Hippocampal formation (tissue), 2 donors: ENCODE measurements around the gene MAD1L1.
"Not testable (repeated sequence)": the region's sequence is repeated elsewhere in the genome, so short reads cannot be mapped to it uniquely, and the experiment has no call there.

Experiments used
- DNase-seq, 2 donors: peaks; one replicate each; lab custom pipeline; 2025; lab: John Stamatoyannopoulos, UW

Gene MAD1L1

DNA sequence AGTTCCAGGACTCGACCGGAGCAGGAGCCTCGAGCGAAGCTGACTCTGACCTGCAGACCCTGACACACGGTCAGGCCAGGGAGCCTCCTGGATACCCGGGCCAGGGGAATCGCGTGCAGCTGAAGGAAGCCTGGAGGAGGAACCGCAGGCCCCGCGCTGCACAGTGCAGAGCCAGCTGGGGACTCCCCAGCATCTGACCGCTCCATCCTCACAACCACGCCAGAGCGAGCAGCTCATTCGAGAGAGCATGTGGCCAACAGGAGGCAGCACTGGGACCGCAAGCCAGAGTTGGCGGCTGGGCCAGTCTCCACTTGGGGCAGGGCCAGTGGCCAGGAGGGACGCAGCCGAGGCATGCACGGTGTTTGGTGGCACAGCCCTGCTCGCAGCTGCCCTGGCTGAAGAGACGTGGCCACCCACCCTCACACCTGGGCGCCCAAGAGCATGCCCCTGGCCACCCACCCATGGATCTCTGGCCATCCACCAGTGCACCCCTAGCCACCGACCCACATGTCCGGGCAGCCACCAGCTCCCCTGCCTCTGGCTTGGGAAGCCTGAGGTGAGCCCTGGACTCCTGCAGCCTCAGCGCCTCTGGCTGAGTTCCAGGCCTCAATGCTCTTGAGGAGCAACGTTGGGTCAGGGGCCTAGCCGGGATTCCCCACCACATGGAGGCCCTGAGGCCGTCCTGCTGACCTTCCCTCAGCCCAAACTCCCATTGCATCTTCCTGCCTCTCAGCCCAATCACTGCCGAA lies 348.7 kb downstream of the MAD1L1 start:
- DNase-seq, result no peak

DNA sequence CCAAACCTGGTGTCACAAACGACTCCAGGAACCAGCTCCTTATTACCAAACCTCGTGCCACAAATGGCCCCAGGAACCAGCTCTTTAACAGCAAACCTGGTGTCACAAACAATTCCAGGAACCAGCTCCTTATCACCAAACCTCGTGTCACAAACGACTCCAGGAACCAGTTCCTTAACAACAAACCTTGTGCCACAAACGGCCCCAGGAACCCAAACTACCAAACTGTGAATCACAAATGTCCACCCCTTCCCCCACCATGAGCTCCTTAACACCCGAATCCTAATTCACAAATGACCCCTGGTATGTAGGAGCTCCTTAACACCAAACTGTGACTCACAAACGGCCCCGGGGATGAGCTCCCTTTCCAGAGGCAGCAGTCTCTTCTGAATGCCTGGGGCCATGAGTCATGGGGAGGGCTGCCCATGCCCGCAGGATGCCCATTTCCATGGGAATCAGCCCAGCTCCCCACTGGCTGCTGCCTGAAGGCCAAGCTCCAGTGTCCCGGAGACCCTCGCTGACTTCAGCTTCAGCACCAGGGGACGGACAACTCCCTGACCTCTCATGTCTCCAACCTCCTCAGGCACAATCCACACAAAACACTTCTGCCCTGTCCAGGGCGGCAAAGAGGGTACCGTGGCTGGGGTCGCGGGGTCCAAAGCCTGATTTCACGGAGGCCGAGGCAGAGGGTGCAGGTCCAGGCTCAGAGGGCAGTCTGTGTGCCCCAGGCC lies 349.5 kb downstream of the MAD1L1 start:
- DNase-seq, result no peak

DNA sequence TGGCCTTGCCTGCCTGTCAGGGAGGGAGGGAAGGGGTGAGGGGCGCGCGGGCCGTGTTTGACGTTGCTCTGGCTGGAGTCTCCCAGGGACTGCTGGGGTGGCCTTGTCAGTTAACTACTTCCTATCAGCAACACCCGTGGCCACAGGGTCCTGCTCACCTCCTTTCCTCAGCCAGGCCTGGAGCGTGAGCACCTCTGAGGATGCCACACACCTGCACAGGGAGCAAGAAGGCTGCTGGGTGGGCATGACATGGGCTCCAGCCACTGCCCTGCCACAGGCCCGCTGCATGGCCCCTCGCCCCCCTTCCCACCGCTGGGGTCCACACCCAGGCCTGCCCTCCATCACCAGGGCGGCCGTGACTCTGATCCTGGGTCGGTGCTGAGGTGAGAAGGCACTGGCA lies 350.3 kb downstream of the MAD1L1 start:
- no peak for DNase-seq

DNA sequence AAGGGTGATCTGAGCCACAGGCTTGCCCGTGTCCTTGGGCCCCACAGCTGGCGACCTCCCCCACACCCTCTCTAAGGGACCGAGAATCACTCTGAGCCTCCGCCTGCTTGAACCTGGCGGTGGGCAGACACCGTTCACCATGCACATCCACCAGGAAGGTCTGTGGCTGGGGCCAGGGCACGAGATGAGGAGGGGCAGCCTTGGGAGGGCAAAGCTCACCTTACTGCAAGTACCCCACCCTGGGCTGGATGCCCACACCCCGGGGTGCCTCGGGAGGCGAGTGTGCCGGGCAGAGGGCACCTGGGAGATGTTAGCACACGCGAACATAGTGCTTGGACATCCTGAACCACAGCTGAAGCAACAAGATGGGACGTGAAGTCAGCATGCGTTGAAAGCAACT lies 350.8 kb downstream of the MAD1L1 start:
- no peak for DNase-seq

DNA sequence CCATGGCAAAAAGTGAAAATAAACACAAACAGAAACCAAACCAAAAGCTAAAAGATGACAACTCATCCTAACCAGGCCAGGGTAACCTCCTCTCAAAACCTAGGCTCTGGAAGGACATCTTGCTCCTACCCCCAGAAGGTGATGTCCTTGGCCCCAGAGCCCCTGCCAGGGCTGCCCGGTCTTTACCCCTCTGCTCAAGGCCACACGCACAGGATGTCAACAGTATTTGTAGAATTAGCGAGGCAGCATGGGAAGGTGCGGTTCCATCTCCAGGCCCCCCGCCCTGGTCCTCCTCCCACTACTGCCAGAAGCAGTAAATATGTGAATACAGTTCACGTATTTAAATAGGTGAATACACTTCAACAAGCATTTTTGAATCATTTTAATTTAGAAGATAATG lies 356.1 kb downstream of the MAD1L1 start:
- not testable (repeated sequence) for DNase-seq

DNA sequence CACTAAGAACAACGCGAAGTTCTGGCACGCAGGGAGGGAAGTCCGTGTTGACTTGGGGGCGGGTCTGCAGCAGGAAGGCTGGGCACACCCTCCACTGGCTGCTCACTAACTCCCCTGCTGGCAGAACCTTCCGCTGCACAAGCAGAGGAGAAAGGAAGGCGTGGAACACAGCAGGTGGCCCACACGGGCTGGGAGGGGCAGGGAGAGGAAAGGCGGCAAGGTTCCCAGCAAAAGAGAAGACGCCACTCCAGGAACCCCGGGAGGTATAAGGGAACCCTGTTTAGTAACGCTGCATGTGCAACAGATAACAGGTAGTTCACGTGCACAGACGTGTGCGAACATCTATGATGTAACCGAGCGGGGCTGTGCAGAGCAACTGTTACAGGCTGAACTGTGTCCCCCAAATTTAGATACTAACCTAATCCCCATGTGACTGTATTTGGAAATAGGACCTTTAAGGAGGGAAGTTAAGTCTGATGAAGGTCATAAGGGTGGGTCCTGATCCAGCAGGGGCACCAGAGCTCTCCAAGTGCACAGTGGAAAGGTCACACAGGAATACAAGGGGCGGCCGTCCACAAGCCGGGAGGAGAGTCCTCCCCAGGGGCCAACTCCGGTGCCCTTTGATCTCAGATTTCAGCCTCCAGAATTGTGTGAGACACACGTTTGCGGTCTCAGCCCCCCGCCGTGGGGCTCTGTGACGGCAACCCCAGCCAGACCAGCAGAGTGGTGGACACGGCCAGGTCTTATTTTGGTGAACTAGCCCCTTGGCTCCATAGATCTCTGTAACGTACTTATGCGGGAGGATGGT lies 357.1 kb downstream of the MAD1L1 start:
- not testable (repeated sequence) for DNase-seq

DNA sequence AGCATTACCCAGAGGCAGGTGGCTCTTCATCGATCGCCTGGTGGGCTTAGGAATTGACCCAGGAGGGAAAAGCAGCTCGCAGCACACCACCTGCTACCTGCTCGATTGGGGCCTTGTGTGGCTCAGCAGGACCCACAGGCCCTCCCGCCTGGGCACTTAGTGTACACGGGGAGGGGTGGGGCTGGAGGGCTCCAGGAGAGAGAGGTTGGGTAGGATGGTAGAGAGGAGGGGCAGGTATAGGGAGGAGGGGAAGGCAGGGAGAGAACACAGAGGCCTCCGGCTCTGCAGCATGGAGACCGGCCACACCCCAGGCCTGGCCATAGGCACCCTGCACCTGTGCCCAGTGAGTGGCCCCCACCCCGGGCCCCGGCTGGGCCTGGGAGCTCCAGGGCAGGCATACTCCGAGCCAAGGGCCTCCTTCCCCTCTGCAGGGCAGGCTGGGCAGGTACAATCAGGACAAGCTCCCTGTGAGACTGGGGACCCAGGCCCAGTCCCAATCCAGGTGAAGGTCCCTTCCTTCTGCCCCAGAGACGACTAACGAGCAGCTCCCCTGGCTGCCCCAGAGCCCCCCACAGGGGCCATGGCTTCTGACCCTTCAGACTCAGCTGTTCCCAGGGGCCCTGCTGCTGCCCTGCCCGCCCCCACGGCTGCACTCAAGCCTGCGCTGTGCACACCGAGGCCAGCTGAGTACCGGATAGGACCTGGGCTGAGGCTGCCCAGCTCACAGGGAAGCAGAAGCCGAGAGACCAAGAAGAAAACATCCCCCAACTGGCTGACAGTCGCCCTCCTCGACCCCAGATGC lies 358.0 kb downstream of the MAD1L1 start:
- DNase-seq, result not testable (repeated sequence)

DNA sequence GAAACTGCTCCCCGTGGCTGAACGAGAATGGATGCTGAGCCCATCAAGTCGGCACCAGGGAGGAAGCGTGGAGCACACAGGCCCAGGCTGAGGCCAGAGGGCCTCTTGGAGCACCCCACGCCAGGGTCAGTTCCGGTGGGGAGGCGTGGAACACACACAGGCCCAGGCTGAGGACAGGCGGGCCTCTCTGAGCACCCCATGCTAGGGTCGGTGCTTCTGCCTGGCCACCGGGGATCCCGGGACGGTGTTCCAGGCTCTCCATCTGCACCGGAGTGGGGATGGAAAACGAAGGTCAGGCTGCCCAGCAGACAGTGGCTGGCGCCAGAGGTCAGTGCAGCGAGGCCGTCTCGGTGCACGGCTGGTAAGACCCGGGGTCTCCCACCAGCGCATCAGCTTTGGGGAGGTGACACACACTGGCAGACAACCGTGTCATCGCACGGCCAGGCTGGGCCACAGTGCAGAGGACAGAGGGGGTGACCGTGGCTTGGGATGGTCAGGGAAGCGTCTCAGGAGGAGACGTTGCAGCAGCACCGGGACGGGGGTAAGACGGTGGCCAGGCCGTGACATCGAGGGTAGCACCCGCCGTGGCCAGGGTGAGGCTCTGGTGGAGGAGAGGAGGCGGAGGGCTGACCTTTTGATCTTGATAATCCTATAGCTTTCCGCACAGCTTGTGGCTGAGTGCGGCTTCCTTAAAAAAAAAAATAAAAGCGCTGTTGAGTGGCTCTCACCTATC lies 358.7 kb downstream of the MAD1L1 start:
- no peak for DNase-seq

DNA sequence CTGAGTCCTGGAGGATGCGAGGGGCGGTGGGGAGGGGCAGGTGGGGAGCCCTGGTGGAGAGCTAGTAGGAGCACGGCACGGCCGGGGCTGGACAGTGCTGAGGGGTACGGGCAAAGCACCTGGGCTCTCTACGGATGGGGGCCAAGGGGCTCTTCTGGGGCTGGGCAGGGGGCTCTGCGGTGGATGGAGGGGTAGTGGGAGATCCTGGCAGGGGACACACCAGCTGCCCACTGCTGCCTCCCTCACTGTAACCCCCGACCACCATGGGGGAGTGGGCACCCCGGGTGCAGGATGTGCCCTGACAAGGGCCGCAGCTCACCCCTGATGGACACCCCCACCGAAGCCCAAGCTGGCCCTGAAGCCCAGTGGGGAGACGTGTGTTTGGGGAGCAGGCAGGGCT lies 359.3 kb downstream of the MAD1L1 start:
- DNase-seq, result no peak

DNA sequence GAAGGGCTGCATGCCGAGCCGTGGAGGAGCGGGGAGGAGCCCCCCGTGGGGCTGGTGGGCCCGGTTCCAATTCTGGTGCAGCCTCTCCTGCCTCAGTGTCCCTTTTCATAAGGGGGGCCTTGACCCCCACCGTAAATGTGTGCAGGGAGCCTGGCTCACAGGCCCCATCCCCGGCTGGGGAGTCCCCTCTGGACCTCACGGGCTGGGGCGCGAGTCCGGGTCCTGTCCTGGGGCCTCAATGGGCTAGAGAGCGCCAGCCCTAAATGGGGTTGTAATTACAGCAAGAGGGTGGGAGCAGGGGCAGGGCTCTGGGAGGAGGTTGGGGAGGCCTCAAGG lies 359.7 kb downstream of the MAD1L1 start:
- no peak for DNase-seq

DNA sequence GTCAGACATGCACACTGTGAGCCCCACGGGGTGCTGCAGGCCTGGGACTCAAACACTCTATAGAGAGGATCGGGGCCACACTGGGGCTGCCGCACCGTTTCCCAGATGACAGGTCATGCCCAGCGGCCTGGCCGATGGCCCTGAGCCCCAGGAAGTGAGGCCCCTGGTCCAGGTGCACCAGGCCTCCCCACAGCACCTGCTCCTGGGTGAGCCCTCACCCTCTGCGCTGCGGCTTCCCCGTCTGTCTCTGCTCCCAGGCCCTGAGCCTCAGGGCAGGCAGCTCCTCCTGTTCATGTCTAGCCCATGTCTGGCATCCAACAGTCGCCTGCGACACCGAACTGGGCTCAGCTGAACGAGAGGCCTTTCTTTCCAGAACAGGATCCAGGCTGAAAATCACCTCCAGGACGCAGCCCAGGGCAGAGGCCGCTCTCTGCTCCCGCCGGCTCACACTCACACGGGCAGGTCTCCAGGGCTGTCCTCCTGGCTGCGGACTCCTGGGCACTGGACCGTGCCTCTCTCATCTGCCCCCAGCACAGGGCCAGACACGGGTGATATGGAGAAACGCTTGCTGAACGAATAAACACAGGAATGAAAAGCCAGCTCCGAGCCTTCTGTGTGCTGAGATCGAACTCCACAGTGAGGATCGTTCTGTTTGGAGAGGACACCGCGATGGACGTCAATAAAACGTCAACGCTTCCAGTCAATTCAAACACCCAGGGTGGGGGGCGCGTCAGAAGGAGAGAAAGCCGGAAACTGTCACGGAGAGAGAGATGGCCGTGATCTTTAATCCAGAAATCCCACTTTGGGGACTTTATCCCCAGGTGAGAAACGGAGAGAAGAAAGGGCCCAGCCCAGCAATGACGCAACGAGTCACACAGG lies 360.3 kb downstream of the MAD1L1 start:
- no peak for DNase-seq

DNA sequence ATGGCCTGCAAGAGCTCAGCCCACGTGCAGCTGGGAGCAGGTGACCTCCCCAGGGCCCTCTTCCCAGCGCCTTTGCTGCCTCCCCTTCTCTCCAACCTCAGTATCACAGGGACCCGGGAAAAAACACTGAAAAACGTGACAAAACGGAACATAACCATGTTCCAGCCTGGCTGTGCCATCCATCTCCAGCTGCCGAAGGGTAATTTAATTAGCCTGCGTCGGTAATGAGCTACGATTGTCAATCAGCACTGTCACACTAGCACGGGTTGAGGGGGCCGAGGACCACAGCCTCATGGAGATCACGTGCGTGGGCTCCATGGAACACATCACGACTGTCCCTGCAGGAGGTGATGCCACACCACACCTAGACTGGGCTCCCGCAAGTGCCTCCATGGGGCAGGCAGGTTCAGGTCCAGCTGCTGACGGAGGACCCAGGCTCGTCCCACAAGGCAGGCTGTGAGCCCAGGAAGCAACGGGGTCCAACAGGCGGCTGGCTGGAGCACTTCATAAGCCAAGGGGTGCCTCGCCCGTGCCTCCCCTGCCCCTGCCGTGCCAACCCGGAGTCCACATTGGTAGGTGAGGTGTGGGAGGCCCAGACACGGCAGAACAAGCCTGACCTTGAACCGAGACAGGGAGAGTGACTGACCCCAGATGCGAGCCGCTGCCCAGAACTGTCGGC lies 363.2 kb downstream of the MAD1L1 start:
- no peak for DNase-seq

DNA sequence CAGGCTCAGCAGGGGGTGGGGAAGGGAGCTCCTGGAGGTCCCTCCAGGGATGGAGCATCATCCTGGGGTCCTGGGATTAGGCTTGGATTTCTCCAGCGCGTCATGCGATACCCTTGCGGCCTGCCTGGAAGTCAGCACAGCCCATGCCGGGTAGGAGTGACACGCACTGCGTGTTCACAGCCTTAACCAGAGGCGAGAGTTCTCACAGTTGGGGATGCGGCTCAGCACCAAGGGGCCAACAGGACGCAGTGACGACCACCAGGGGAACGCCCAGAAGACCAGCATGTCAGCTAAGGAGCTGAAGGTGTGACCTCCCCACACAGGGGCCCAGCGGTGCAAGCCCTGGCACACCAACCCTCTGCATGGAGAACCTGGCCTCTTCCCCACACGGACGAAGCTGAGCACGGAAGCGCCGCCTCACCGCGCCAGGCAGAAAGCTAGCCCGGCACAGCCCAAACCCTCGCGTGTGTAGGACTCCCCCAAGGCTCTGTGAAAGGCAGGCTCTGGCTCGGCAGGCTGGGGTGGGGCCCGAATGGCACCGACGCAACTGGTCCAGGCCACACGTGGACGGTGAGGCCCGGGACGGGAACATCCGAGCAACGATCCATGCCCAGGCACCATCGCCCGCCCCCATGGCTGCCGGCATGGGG lies 364.1 kb downstream of the MAD1L1 start:
- DNase-seq, result no peak

DNA sequence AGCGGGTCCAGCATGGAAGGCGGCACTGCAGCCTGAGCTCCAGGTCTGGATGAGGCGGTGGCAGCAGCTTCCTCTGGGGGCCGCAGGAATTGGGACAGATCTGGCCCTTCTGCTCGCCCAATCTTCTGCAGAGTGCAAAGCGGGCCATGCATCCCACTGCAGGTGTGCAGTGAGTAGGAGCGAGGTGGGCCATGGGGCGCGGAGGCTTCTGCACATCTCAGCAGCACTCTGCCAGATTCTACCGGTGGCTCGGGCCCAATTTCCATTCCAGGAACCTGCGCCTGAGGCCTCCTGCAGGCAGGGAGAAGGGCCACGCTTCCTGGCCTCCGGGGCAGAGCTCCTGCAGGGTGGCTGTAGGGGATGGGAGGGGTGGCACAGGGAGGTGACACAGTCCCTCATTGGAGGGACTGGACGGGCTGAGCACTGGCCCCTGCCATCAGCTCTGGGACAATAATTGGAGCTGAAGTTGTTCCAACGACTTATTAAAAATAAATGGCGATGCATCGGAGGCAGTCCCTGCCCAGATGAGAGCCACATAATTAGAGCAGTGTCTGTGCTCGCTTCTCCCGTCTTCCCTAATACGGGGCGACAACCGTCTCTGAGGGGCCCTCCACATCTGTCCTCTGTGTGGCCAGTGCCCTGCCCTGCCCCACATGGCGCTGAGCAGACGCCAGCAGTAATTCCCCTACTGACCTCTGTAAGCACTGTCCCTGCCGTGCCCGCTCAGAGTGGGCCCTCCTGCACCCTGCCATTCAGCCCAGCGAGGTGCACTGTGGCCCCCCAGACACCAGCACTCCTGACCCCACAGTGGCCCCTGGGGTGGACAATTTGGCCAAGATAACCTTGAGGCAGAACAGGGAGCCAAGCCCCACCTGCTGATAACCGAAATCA lies 365.1 kb downstream of the MAD1L1 start:
- DNase-seq, result no peak

DNA sequence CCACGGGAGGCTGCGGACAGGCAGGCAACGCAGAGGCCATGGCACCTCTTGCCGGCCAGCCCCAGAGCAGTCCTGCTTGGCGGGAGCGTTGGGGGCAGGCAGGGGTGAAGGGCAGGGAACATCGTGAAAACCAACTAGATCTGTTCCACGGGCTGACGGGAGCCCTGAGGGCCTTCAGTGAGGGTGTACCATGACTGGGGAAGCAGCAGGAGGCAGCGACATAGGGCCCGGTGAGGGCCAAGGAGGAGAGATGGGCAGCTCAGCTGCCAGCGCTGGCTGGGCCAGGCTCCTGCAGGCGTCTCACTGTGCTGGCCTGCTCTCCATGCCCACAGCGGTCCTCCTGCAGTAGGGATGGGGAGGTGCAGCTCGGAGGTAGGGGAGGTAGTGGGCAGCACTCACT lies 366.1 kb downstream of the MAD1L1 start:
- no peak for DNase-seq

DNA sequence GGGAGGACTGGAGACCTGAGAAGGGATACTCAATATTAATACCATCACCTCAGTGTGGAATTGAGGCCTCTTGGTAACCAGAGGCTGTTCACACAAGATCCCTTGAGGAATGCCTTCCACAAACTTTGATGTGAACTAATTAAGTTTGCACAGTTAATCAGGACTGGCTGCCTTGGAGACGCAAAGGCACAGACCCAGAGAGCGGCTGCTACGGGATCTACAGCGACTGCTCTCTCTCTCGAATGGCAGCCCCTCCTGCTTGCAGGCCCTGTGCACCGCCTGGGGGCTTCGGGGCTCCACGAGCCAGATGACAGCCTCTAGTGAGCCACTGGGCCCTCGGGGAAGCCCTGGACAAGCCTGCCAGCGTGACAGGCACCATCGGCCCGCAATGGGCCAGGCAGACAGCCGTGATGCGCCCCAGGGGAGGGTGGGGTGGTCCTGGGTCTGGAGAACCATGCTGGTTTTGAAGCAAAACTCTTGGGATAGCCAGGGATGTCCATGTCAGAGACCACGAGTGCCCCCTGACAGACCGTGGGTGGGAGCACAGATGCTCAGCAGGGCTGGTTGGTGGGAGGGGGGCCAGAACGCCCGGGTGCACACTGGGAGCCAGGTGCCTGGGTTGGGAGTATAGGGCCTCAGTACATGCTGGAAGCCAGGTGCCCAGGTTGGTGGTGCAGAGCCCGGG lies 367.0 kb downstream of the MAD1L1 start:
- no peak for DNase-seq

DNA sequence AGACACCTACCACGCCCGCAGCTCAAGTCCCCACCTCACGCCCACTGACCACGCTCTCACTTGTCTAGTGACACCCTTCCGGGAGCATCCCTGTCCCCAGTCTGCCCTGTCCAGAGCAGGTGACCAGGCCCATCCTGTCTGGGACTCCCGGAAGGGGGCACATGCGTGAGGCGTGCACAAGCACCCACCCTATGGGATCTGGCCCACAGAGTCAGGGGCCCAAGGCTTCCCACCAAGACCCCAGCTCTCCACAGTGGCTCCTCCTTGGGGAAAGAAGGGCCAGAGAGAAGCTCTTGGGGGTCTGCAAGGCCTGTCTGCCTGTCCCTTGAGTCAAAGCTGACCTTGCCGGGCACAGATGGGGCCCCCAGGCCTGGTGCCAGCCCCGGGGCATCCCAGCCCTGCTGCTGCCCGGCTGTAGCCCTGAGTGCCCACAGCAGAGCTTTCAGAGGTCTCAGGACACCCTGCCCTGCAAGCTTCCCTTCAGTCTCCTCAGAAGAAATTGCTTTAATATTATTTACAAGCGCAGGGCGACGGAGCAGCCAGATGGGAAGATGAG lies 367.7 kb downstream of the MAD1L1 start:
- no peak for DNase-seq
